Breast epithelium (tissue), 4 donors: ENCODE data around the gene DTNB. TPM values are rescaled to one million over a fixed set of nuclear protein-coding genes. Genes with fewer than 3 reads are reported as not detected.
A peak's percentile ranks its signal among the peaks of the same experiment; 100 is the strongest.

Source experiments
- DNase-seq, 2 donors: peaks; one replicate each; pipeline ENCODE4 v3.0.0-alpha.2; 2019; ENCODE audit warnings: low spot score in 2 of 2
- H3K27ac ChIP-seq, 2 donors: fragments of 200-600 bp; sonication (generic) in 1 of 2; one replicate each; pipeline ENCODE4 v1.5.1; 2016 to 2019; ENCODE audit warnings: mild to moderate bottlenecking in 1 of 2
- H3K27me3 ChIP-seq, 2 donors: fragments of 200-600 bp; sonication (generic) in 1 of 2; one replicate each; pipeline versions ENCODE4 v1.5.1 to v1.6.0; 2017 to 2019; ENCODE audit warnings: control low read depth in 1 of 2, mild to moderate bottlenecking in 1 of 2
- H3K36me3 ChIP-seq: fragments of 200-600 bp; one replicate; pipeline ENCODE4 v1.5.1; 2019
- H3K4me1 ChIP-seq, 2 donors: fragments of 200-600 bp; sonication (generic); one replicate each; pipeline ENCODE4 v1.5.1; 2016 to 2019; ENCODE audit warnings: control low read depth in 1 of 2
- H3K4me3 ChIP-seq, 3 donors: fragments of 200-600 bp; sonication (generic); 1 replicate in 2 of 3; 2 replicates in 1 of 3; pipeline ENCODE4 v1.5.1; 2016 to 2019; ENCODE audit warnings: mild to moderate bottlenecking in 3 of 3, moderate library complexity in 2 of 3
- H3K9me3 ChIP-seq, 2 donors: fragments of 200-600 bp; sonication (generic) in 1 of 2; one replicate each; pipeline ENCODE4 v1.5.1; 2016 to 2019; ENCODE audit warnings: control low read depth in 1 of 2
- CTCF ChIP-seq, 3 donors: fragments of 450-650 bp; IDR thresholded peaks; one replicate each; pipeline ENCODE4 v1.5.1; 2016 to 2017; ENCODE audit warnings: antibody characterized with exemption in 3 of 3, mild to moderate bottlenecking in 3 of 3, moderate library complexity in 3 of 3
- POLR2A ChIP-seq: fragments of 450-650 bp; IDR thresholded peaks from one replicate; pipeline ENCODE4 v1.6.1; 2016; ENCODE audit warnings: antibody characterized with exemption, mild to moderate bottlenecking, moderate library complexity
- POLR2AphosphoS5 ChIP-seq, 3 donors: sonication (generic); formaldehyde crosslinking; IDR thresholded peaks; one replicate each; pipeline ENCODE4 v1.6.1; 2017; ENCODE audit warnings: antibody characterized with exemption in 3 of 3
- intact Hi-C: fragments of 100-400 bp; cut with DNase I; formaldehyde crosslinking; loops from one replicate; pipeline ENCODE4 v1.15.1; 2023; ENCODE audit warnings: low total_unique reads
- total RNA-seq, 3 donors: library from RNA; depleted of rRNA; stranded (reverse); fragments of >200 nt; gene quantifications; one replicate each; pipeline ENCODE4 v1.1.0, GENCODE V29; 2016

Gene DTNB
- total RNA-seq, 3 donors from 2014 or later = 7.8 to 63.4 (median 44.9) TPM

GRCh38 chr2:25402477-25402876 lies 270.9 kb downstream of the DTNB start:
- Histone ChIP-seq H3K4me3 (no peak overlapping the region), H3K9me3 (no peaks in the 10 kb centered on the region), H3K4me1 (no peaks in the 10 kb centered on the region), H3K27me3 (no peaks in the 10 kb centered on the region), H3K27ac (no peak overlapping the region), H3K36me3 (no peaks in the 10 kb centered on the region)
- intact Hi-C loops = no loop called here
- no peak for DNase-seq
- TF ChIP-seq POLR2A (no peak), CTCF (IDR thresholded peaks at IDR 0.05) (no peak), POLR2AphosphoS5 (IDR thresholded peaks at IDR 0.05) (no peak)

- TF ChIP-seq CTCF (IDR thresholded peaks at IDR 0.05) (no peak), POLR2AphosphoS5 (IDR thresholded peaks at IDR 0.05) (no peak), POLR2A (no peak)
- intact Hi-C loops = no loop called here
- no peaks in the 10 kb centered on the region for H3K27me3 ChIP-seq
These were observed 271.9 kb downstream of the DTNB start for GRCh38 chr2:25401307-25402026.

GRCh38 chr2:25400576-25401216 lies 272.7 kb downstream of the DTNB start:
- no peaks in the 10 kb centered on the region for H3K36me3 ChIP-seq
- TF ChIP-seq CTCF (IDR thresholded peaks at IDR 0.05) = no peak
- no peak for TF ChIP-seq POLR2A
- TF ChIP-seq POLR2AphosphoS5 (IDR thresholded peaks at IDR 0.05) = no peak
- H3K4me1 ChIP-seq = no peaks in the 10 kb centered on the region
- H3K9me3 ChIP-seq = no peaks in the 10 kb centered on the region
- intact Hi-C loops = no loop called here
- no peak for DNase-seq
- H3K27ac ChIP-seq = peak overlapping the region; percentile 10 to 25
- H3K27me3 ChIP-seq = no peaks in the 10 kb centered on the region
- H3K4me3 ChIP-seq = no peak overlapping the region

More at GRCh38 chr2:25401307-25402026, 271.9 kb downstream of the DTNB start:
- Histone ChIP-seq H3K27ac (peak overlapping the region in 1 of 2 donors; percentile 10), H3K9me3 (no peaks in the 10 kb centered on the region), H3K36me3 (no peaks in the 10 kb centered on the region), H3K4me3 (no peak overlapping the region), H3K4me1 (no peaks in the 10 kb centered on the region)
- no peak for DNase-seq

DNA sequence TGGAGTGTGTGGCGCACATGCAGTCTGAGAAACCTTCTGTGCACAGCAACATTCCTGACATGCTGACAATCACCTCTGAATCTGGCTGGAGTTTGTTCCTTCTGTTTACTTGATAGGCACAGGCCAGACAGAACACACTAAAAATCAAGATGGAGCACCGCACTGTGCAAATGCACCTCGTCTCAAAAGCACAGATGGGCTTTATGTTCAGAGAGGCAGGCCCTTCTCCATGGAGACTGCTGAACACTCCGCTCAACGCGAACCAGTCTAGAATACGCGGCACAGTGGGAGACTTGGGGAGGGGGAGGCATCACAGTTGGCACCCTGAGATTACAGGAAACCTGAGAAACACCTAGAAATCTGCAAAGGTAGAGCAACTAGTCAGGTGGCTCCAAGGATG lies 273.2 kb downstream of the DTNB start:
- H3K9me3 ChIP-seq = no peaks in the 10 kb centered on the region
- no peak overlapping the region for H3K4me3 ChIP-seq
- intact Hi-C loops = no loop called here
- H3K4me1 ChIP-seq = no peaks in the 10 kb centered on the region
- no peaks in the 10 kb centered on the region for H3K36me3 ChIP-seq
- TF ChIP-seq POLR2AphosphoS5 (IDR thresholded peaks at IDR 0.05) (no peak), CTCF (IDR thresholded peaks at IDR 0.05) (no peak), POLR2A (no peak)
- DNase-seq = no peak
- H3K27ac ChIP-seq = peak overlapping the region in 1 of 2 donors; percentile 25
- no peaks in the 10 kb centered on the region for H3K27me3 ChIP-seq

DNA sequence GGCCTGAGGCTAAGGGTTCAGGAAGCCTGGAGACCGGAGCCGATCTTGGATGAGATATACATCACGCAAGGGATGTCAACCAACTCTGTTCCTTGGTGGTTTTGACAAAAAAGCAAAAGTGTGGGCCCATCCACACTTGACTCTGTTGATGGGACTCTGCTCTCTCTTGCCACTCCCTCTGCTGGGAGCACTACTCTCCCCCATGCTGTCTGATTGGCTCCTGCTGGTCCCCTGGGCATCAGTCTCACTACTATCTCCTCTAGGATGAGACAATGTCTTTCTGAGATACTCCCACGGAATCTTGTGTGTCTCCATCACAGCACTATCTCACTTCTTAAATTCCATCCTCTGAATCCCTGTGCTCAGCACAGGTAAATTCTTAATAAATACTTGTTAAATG lies 274.8 kb downstream of the DTNB start:
- Histone ChIP-seq H3K4me3 (no peak overlapping the region), H3K4me1 (no peaks in the 10 kb centered on the region), H3K36me3 (no peaks in the 10 kb centered on the region), H3K9me3 (no peaks in the 10 kb centered on the region), H3K27me3 (no peaks in the 10 kb centered on the region), H3K27ac (no peak overlapping the region)
- no peak for DNase-seq
- TF ChIP-seq POLR2AphosphoS5 (IDR thresholded peaks at IDR 0.05) (no peak), POLR2A (no peak), CTCF (IDR thresholded peaks at IDR 0.05) (no peak)
- intact Hi-C loops = no loop called here
